K562 (cell line): ENCODE measurements around the gene HES5. TPM values are rescaled to one million over a fixed set of nuclear protein-coding genes. Genes with fewer than 3 reads are reported as not detected.
A peak's percentile ranks its signal among the peaks of the same experiment; 100 is the strongest.

Experiments used
- CC2D1A ChIP-seq: fragments of 450-650 bp; IDR thresholded peaks from 2 replicates; pipeline ENCODE4 v1.6.1; 2017; ENCODE audit warnings: mild to moderate bottlenecking
- CREB3L1 ChIP-seq: fragments of 450-650 bp; IDR thresholded peaks from 2 replicates; pipeline ENCODE4 v1.6.1; 2014; ENCODE audit warnings: low read depth, mild to moderate bottlenecking, moderate library complexity, borderline replicate concordance
- ETV6 ChIP-seq, 3 experiments: fragments of 150-350 bp in 1 of 3; sonication (generic) in 1 of 3; formaldehyde crosslinking in 1 of 3; IDR thresholded peaks; 2 replicates each; pipeline versions ENCODE4 v1.6.1 to v1.8.0; 2014 to 2022; ENCODE audit warnings: borderline replicate concordance in 2 of 3, low read depth in 2 of 3, antibody characterized with exemption in 1 of 3, low read length in 1 of 3, mild to moderate bottlenecking in 1 of 3, missing genetic modification reagents in 1 of 3
- ILF3 ChIP-seq: fragments of 450-650 bp; IDR thresholded peaks from 2 replicates; pipeline ENCODE4 v1.6.1; 2018; ENCODE audit warnings: antibody characterized with exemption, mild to moderate bottlenecking, moderate library complexity, borderline replicate concordance
- KAT8 ChIP-seq: fragments of 450-650 bp; IDR thresholded peaks from 2 replicates; pipeline ENCODE4 v1.6.1; 2016; ENCODE audit warnings: low read depth, mild to moderate bottlenecking
- MED1 ChIP-seq: sonication (generic); formaldehyde crosslinking; IDR thresholded peaks from 2 replicates; pipeline ENCODE4 v1.8.1; 2023; ENCODE audit warnings: missing genetic modification reagents, borderline replicate concordance
- MTA2 ChIP-seq: fragments of 450-650 bp; IDR thresholded peaks from 2 replicates; pipeline ENCODE4 v1.6.1; 2016; ENCODE audit warnings: low read depth
- POLR2AphosphoS5 ChIP-seq: IDR thresholded peaks from 2 replicates; pipeline ENCODE4 v1.6.1; 2011; ENCODE audit warnings: mild to moderate bottlenecking, low read depth, low read length, moderate library complexity; ENCODE audit not compliant: control insufficient read depth, insufficient read depth
- RFX5 ChIP-seq: IDR thresholded peaks from 2 replicates; pipeline ENCODE4 v1.6.1; 2011; ENCODE audit warnings: low read depth, mild to moderate bottlenecking, improper control_type of control experiment, low read length
- RNF219 ChIP-seq: fragments of 250-450 bp; sonication (Bioruptor Pico); IDR thresholded peaks from 2 replicates; pipeline ENCODE4 v1.5.0; 2022; ENCODE audit warnings: mild to moderate bottlenecking
- SMAD4 ChIP-seq: fragments of 250-450 bp; sonication (Bioruptor Pico); conservative IDR thresholded peaks from 2 replicates; pipeline ENCODE4 v1.8.0; 2021; ENCODE audit warnings: inconsistent platforms, mild to moderate bottlenecking, moderate library complexity
- SMARCA4 ChIP-seq: fragments of 450-650 bp; IDR thresholded peaks from 2 replicates; pipeline ENCODE4 v1.6.1; 2016
- SREBF1 ChIP-seq: fragments of 150-350 bp; IDR thresholded peaks from 2 replicates; pipeline ENCODE4 v1.6.1; 2014; ENCODE audit warnings: antibody characterized with exemption, low read depth, low read length, borderline replicate concordance
- SRSF1 ChIP-seq: fragments of 200-400 bp; formaldehyde crosslinking; IDR thresholded peaks from 2 replicates; pipeline ENCODE4 v1.6.1; 2017; ENCODE audit warnings: mild to moderate bottlenecking, low read depth, low read length, moderate library complexity
- TCF3 ChIP-seq: sonication (generic); formaldehyde crosslinking; IDR thresholded peaks from 2 replicates; pipeline ENCODE4 v1.4.0; 2020; ENCODE audit warnings: mild to moderate bottlenecking, missing genetic modification reagents
- USF2 ChIP-seq: sonication (generic); formaldehyde crosslinking; IDR thresholded peaks from 2 replicates; pipeline ENCODE4 v1.5.0; 2020; ENCODE audit warnings: missing genetic modification reagents
- ZNF282 ChIP-seq: sonication (generic); formaldehyde crosslinking; IDR thresholded peaks from 2 replicates; pipeline ENCODE4 v1.8.1; 2023; ENCODE audit warnings: missing genetic modification reagents
- ZNF316 ChIP-seq: fragments of 450-650 bp; IDR thresholded peaks from 2 replicates; pipeline ENCODE4 v1.6.1; 2016
- ZNF592 ChIP-seq: fragments of 450-650 bp; IDR thresholded peaks from 2 replicates; pipeline ENCODE4 v1.6.1; 2017; ENCODE audit warnings: antibody characterized with exemption, mild to moderate bottlenecking
- polyA plus RNA-seq, 8 experiments: library from polyadenylated mRNA; depleted of rRNA in 4 of 8; stranded (reverse) in 5 of 8; unstranded in 3 of 8; fragments of >200 nt; fragmentation: Nextera tagmentation in 2 of 8; fragmentation: Illumina TruSeq in 1 of 8; extraction: Ambion mirVana in 2 of 8; extraction: Trizol in 1 of 8; gene quantifications; 2 replicates each; pipeline versions ENCODE4 v1.2.1 to v1.2.3, GENCODE V29; 2011 to 2014; ENCODE audit warnings: inconsistent platforms in 1 of 8, missing spikeins in 1 of 8
- total RNA-seq, 7 experiments: library from RNA; depleted of rRNA in 6 of 7; stranded (reverse); fragments of >200 nt in 6 of 7; fragmentation: Illumina TruSeq in 2 of 7; extraction: Trizol in 2 of 7; gene quantifications; 2 replicates each; pipeline versions ENCODE4 v1.2.1 to v1.2.3, GENCODE V29; 2011 to 2021; ENCODE audit warnings: low replicate concordance in 1 of 7

HES5 gene
- total and polyA plus RNA-seq, 9 of the 15 experiments (the other 6 are each of a cell fraction or from before 2014, with no cell fraction given), result not detected

- TF ChIP-seq ZNF592, result peak; percentile 70
- no peak for TF ChIP-seq RFX5
- no peak for TF ChIP-seq ZNF282 (CRISPR knock-in tag)
- no peak for TF ChIP-seq CC2D1A
- peak; percentile 58; the same call in 1 of the 2 replicates for TF ChIP-seq SMAD4 (CRISPR knock-in tag)
- no peak for TF ChIP-seq ETV6 (IDR thresholded peaks at IDR 0.05; ENCODE audit: borderline replicate concordance in 1 of 2, low read depth in 2 of 2, low read length in 1 of 2)
- no peak for TF ChIP-seq ETV6 (CRISPR knock-in tag; IDR thresholded peaks at IDR 0.05; ENCODE audit: borderline replicate concordance)
- TF ChIP-seq USF2 (CRISPR knock-in tag), result 0 out of 2 replicates have a peak, but pooled peaks have one; percentile 6
- TF ChIP-seq SMARCA4, result 0 out of 2 replicates have a peak, but pooled peaks have one; percentile 17
- TF ChIP-seq ZNF316, result no peak
- TF ChIP-seq SREBF1, result no peak
- no peak for TF ChIP-seq MTA2
- TF ChIP-seq SRSF1, result no peak
- no peak for TF ChIP-seq POLR2AphosphoS5
- no peak for TF ChIP-seq MED1
- no peak for TF ChIP-seq ILF3
- TF ChIP-seq KAT8, result no peak
- TF ChIP-seq CREB3L1, result no peak
- TF ChIP-seq TCF3 (CRISPR knock-in tag), result peak; percentile 78
- TF ChIP-seq RNF219, result no peak
Observed at GRCh38 chr1:2560299-2561073, 30.4 kb upstream of the HES5 start (continued).
